ENCODE data around the gene LRIG2. TPM values are rescaled to one million over a fixed set of nuclear protein-coding genes. Genes with fewer than 3 reads are reported as not detected.
"Not testable (repeated sequence)": the region's sequence is repeated elsewhere in the genome, so short reads cannot be mapped to it uniquely, and the experiment has no call there.

LRIG2 gene
- total RNA-seq, 1 donor from 2014 or later: 8.9 TPM

GRCh38 chr1:113126207-113126606 is 53.2 kb downstream of the LRIG2 start:
- no peak for DNase-seq (ENCODE audit: low read depth in 2 of 2)

DNA sequence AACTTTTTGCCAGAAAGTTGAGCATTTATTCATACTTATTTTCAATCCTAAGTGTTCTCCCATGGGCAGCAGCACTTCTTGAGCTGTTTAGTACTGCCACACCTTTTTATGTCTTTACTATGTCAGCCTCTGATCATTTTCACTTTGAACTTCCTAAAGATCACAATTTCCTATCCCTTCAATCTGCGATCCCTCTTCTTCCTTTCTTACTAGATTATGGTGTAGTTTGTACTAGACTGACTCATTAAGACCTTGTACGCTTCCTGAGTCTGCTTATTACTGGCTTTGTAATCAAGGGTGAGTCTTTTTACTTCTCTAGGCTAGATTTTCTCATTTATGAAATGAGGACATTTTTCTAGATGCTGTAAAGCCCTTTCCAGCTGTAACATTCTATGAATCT is 55.1 kb downstream of the LRIG2 start:
- peak in 1 of 2 donors; percentile 60 for DNase-seq (ENCODE audit: low read depth in 2 of 2)

DNA sequence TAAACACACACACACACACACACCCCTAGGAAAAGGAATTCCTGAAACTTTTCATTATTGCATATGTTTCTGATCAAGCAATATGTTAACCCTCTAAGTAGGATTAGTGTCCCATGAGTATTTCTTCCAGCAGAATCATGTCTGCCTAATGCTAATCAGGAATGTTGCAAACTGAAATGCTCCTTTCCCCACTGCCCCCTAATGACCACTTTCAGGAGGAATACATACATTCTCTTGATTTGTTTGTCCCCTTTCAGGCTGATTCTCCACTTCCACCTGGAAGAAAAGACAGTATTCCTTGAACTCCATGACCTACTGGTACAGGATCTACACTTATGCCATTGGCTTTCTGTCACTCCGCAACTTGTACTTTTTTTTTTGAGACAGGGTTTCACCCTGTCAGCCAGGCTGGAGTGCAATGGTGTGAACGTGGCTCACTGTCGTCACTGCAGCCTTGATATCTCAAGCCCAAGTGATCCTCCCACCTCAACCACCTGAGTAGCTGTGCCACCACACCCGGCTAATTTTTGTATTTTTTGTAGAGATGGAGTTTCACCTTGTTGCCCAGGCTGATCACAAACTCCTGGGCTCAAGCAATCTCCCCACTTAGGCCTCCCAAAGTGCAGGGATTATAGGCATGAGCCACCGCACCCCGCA is 56.7 kb downstream of the LRIG2 start:
- no peak for DNase-seq (ENCODE audit: low read depth in 2 of 2)

DNA sequence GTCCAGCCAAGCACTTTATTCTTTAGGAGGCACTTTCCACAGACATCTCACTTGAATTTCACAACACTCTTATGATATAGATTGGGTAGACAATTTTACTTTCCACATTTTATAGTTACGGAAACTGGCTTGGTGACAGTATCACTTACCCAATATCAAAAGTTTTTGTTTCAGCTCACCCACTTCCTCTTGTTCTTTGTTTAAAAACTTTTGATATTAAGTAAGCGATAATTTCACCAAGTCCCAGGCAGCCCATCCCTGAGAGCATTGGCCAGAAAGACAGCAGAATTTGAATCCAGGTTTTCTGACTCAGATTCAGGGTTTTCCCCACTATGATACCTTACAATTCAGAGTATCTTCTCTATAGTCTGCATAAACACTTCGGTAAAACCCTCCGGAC is 60.0 kb downstream of the LRIG2 start:
- DNase-seq (ENCODE audit: low read depth in 2 of 2): peak in 1 of 2 donors; percentile 31

DNA sequence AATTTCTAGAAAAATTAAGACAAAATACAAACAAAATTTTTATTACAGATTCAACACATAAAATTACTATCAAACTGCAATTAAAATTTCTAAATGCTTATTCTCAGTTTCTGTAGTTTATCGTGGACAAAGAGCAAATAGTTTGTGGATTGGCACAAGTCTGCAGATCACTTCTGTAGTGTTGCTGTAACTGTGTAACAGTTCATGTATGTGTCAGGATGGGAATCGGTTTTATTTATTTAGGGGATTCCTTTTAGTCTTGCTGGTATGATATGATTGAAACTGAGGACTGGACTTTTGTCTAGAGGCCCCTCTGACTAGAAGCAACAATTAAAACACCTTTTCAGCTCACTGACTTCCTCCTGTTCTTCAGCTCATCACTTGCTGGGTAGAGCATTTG is 60.8 kb downstream of the LRIG2 start:
- no peak for DNase-seq (ENCODE audit: low read depth in 2 of 2)

DNA sequence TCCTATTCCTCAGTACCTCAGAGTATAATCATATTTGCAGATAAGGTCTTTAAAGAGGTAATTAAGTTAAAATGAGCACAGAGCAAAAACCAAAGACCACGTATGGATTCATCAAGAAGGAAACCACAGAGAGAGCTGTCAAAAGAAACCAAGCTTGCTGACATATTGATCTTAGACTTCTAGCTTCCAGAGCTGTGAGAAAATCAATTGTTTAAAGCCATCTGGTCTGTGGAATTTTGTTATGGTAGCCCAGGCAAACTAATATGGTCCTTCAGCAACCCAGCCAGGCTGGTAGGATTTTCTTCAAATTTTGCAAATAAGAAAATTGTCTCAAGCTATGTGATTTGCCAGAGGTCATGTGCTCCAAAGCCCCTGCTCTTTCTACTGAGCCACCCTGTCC is 62.5 kb downstream of the LRIG2 start:
- no peak for DNase-seq (ENCODE audit: low read depth in 2 of 2)

GRCh38 chr1:113136476-113136875 is 63.5 kb downstream of the LRIG2 start:
- peak in 1 of 2 donors; percentile 46 for DNase-seq (ENCODE audit: low read depth in 2 of 2)

DNA sequence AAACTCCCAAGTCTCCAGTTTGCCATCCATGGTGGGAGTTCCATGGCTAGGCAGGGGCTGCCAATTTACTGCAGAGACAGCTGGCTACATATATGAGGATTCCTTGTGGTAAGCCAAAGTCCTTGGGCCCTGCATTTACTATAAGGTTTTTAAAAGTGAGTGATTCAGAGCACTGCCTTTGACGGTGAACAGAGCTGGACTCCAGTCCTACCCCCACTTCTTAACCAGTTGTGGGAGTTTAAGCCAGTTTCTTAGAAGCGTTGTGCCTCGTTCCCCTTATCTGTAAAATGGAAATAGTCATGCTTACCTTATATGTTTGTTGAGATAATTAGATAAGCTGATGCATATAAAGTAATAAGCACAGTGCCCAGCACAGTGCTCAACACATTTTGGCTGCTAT is 64.6 kb downstream of the LRIG2 start:
- no peak for DNase-seq (ENCODE audit: low read depth in 2 of 2)

- DNase-seq (ENCODE audit: low read depth in 2 of 2): no peak
These were observed 65.8 kb downstream of the LRIG2 start for GRCh38 chr1:113138778-113139177.

DNA sequence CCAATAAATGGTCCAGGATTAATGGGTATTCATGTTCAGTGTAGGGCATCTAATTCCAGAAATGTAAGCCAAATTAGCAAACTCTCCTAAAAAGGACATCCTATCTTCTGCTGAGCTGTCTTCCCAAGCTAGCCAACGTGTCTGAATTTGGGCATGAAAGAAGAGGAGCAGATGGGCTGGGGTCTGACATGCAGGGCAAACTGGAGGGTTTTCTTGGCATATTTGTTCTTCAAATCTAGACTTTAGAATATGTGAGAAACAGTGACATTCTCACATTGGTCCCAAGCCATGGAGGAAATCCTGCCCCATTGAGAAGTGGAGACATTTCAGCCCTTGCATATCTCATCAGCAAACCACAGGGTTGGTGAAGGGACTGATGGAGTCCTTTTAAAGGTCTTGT is 67.2 kb downstream of the LRIG2 start:
- no peak for DNase-seq (ENCODE audit: low read depth in 2 of 2)

DNA sequence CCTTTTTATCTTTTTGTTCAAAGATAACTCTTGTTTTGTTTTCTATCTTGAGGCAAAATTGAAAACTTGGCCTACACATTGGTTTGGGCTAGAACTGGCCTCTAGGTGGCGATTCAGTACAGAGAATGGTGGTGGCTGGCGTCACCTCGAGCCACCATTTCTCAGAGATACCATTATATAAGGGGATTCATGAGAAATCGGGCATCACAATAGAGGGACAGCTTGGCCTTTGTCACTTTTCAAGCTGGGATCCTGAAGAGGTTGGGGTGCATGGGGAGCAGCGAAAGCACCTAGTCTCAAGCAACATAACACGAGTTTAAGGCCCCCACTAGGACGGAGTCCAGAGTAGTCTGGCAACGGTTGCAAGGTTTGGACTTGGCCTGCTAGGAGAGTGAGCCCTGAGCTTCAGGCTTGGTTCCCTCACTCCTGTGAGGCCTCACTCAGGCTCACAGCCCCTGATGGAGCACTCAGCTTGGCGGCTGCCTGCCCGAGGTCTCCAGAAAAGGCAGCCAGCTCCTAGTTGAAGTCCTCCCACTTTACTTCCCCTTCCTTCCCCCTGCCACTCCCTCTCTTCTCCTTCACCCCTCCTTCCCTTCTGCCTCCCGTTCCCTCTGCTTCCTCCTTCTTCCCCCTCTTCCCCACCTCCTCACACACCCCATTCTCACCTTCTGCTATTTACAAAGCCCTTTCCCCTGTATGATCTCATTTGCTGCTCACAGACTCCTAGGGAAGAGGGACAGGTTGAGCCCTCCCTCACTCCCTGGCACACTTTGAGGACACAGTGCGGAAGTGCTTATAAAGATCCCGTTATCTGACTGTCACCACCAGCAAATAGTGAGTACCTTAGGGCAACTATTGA is 67.8 kb downstream of the LRIG2 start:
- DNase-seq (ENCODE audit: low read depth in 2 of 2): peak; percentile 71 to 74

GRCh38 chr1:113141650-113142473 is 68.9 kb downstream of the LRIG2 start:
- peak; percentile 20 to 48 for DNase-seq (ENCODE audit: low read depth in 2 of 2)

- peak in 1 of 2 donors; percentile 74 for DNase-seq (ENCODE audit: low read depth in 2 of 2)
These were observed 69.8 kb downstream of the LRIG2 start for GRCh38 chr1:113142791-113143190.

DNA sequence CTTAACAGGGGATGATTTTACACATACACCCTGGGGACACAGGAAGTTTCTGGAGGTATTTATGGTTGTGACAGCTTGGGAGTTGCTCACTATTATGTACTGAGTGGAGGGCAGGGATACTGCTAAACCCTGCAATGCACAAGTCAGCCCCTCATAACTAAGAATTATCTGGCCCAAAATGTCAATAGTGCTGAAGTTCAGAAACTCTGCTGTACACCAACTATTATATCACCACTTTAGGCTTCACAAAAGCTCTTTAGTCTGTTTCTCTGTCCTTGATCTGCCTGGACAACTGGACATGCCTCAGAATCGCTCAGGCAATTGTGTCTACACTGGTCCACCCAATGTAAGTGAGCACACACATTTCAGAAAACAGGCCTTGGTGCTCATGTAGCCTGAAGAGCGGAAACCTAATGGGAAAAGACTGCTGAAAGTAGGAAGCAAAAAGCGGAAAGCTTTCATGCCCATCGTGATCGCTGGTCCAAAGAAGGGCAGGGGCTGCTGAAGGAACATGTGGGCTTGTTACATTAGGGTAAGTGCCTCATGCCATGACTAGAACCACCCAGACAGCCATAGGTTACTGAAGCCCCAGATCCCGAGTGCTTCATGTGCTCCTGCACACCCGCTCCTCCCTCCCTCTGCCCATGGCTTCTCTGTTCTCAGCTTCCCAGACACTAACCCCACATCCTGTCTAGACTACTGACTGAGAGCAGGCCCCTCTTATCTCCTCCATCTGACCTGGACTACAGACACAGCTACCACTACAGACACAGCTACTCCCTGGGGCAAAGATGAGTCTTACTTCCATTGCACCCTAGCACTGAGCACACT is 73.5 kb downstream of the LRIG2 start:
- peak in 1 of 2 donors; percentile 58 for DNase-seq (ENCODE audit: low read depth in 2 of 2)

DNA sequence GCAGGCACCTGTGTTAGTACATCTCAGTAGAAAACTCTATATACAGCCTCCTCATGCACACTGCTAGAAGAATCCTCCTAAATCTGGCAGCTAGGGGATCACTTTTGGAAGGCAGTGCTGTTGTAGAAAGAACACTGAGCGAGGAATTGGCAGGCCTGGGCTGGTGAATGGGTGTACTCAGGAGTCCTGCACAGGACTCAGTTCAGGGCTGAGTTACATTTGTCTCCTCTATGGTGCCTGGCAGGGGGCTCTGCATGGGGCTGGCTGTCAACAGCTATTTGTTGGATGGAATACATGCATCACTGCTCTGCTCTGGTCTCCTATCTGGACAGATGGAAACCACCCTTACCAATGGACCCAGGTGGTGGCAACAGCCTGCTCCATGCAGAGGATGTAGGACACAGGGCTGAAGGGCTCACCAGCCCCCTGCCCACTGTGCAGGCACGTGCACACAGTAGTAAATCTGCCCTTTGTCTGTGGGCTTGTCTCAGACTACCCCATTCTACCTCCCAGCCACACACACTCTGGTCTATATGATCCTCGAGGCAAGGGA is 74.2 kb downstream of the LRIG2 start:
- DNase-seq (ENCODE audit: low read depth in 2 of 2): no peak

- no peak for DNase-seq (ENCODE audit: low read depth in 2 of 2)
These were observed 74.8 kb downstream of the LRIG2 start for GRCh38 chr1:113147826-113148225.

- not testable (repeated sequence) for DNase-seq (ENCODE audit: low read depth in 2 of 2)
These were observed 77.5 kb downstream of the LRIG2 start for GRCh38 chr1:113150494-113150893.

GRCh38 chr1:113153116-113153803 is 80.3 kb downstream of the LRIG2 start:
- DNase-seq (ENCODE audit: low read depth in 2 of 2): no peak

GRCh38 chr1:113156368-113156767 is 83.4 kb downstream of the LRIG2 start:
- no peak for DNase-seq (ENCODE audit: low read depth in 2 of 2)

GRCh38 chr1:113158743-113159142 is 85.7 kb downstream of the LRIG2 start:
- not testable (repeated sequence) for DNase-seq (ENCODE audit: low read depth in 2 of 2)

Data from lung microvascular endothelial cell (primary cell).